Keratinocyte (primary cell): ENCODE data around the gene NPC2. TPM values are rescaled to one million over a fixed set of nuclear protein-coding genes. Genes with fewer than 3 reads are reported as not detected.

Source experiments
- DNase-seq: peaks from one replicate; pipeline ENCODE4 v3.0.0-alpha.2; 2011; ENCODE audit warnings: low read depth, missing footprints, low spot score
- FAIRE-seq: peaks from 2 replicates; lab custom pipeline; 2011; peaks lifted over from hg19 to GRCh38; lab: Jason Lieb, UNC
- H2AFZ ChIP-seq: 2 replicates; pipeline ENCODE4 v1.6.0; 2012; ENCODE audit warnings: low read length, control low read depth, inconsistent platforms; ENCODE audit not compliant: control insufficient read depth
- H3K27ac ChIP-seq: 2 replicates; pipeline ENCODE4 v1.5.1; 2011; ENCODE audit warnings: low read length; ENCODE audit not compliant: control insufficient read depth, insufficient read depth
- H3K27me3 ChIP-seq: 3 replicates; pipeline ENCODE4 v1.6.0; 2011; ENCODE audit warnings: low read length; ENCODE audit not compliant: control insufficient read depth, insufficient read depth; ENCODE audit errors: extremely low read depth
- H3K36me3 ChIP-seq, 2 experiments: 2 replicates in 1 of 2; 3 replicates in 1 of 2; pipeline ENCODE4 v1.5.1; 2011; ENCODE audit warnings: low read length in 2 of 2, mild to moderate bottlenecking in 1 of 2; ENCODE audit not compliant: control insufficient read depth in 2 of 2, insufficient read depth in 2 of 2; ENCODE audit errors: extremely low read depth in 1 of 2
- H3K4me1 ChIP-seq: 3 replicates; pipeline ENCODE4 v1.5.1; 2011; ENCODE audit warnings: low read length; ENCODE audit not compliant: control insufficient read depth, insufficient read depth; ENCODE audit errors: extremely low read depth
- H3K4me2 ChIP-seq: 3 replicates; pipeline ENCODE4 v1.6.0; 2011; ENCODE audit warnings: low read depth, low read length; ENCODE audit not compliant: control insufficient read depth, insufficient read depth; ENCODE audit errors: extremely low read depth
- H3K4me3 ChIP-seq, 3 experiments: fragments of 200-600 bp in 1 of 3; sonication (generic) in 1 of 3; 2 replicates in 2 of 3; 3 replicates in 1 of 3; pipeline ENCODE4 v1.5.1; 2011 to 2016; ENCODE audit warnings: low read length in 3 of 3, mild to moderate bottlenecking in 3 of 3, control low read depth in 2 of 3, inconsistent platforms in 1 of 3, low read depth in 1 of 3, mixed read lengths in 1 of 3, mixed run types in 1 of 3, moderate library complexity in 1 of 3; ENCODE audit not compliant: control insufficient read depth in 2 of 3, insufficient read depth in 2 of 3; ENCODE audit errors: extremely low read depth in 1 of 3
- H3K79me2 ChIP-seq: 2 replicates; pipeline ENCODE4 v1.6.0; 2012; ENCODE audit warnings: low read length; ENCODE audit not compliant: control insufficient read depth, insufficient read depth
- H3K9ac ChIP-seq: 3 replicates; pipeline ENCODE4 v1.6.0; 2011; ENCODE audit warnings: low read length; ENCODE audit not compliant: control insufficient read depth, insufficient read depth; ENCODE audit errors: extremely low read depth
- H3K9me1 ChIP-seq: 3 replicates; pipeline ENCODE4 v1.6.0; 2011; ENCODE audit warnings: low read length; ENCODE audit not compliant: control insufficient read depth, insufficient read depth; ENCODE audit errors: extremely low read depth
- H3K9me3 ChIP-seq: 2 replicates; pipeline ENCODE4 v1.5.1; 2012; ENCODE audit warnings: low read depth, low read length; ENCODE audit not compliant: control insufficient read depth
- H4K20me1 ChIP-seq: 3 replicates; pipeline ENCODE4 v1.6.0; 2011; ENCODE audit warnings: low read length; ENCODE audit not compliant: control insufficient read depth, insufficient read depth; ENCODE audit errors: extremely low read depth
- EZH2 ChIP-seq: IDR thresholded peaks from one replicate; pipeline ENCODE4 v1.6.1; 2012; ENCODE audit warnings: inconsistent platforms, mild to moderate bottlenecking, low read length, moderate library complexity
- dilution Hi-C: fragments of 300-500 bp; cut with MboI; formaldehyde crosslinking; loops from one replicate; pipeline ENCODE4 v1.7.0; 2020; ENCODE audit warnings: low sequenced_read_pairs; ENCODE audit not compliant: extremely low pct_ligation_motif_present
- polyA plus RNA-seq, 5 experiments: library from polyadenylated mRNA; depleted of rRNA in 3 of 5; stranded (reverse) in 3 of 5; stranded (forward) in 1 of 5; unstranded in 1 of 5; fragments of >200 nt; gene quantifications; 1 replicate in 1 of 5; 2 replicates in 3 of 5; 3 replicates in 1 of 5; pipeline versions ENCODE4 v1.2.1 to v1.2.3, GENCODE V29; 2011 to 2012; ENCODE audit warnings: missing spikeins in 2 of 5, low read depth in 1 of 5, low replicate concordance in 1 of 5
- TF ChIP-seq, protein P1 (sequence below), 3 experiments: IDR thresholded peaks in 1 of 3; conservative IDR thresholded peaks in 1 of 3; optimal IDR thresholded peaks in 1 of 3; 2 replicates in 2 of 3; 3 replicates in 1 of 3; pipeline versions ENCODE3 to v1.5.1; 2011; ENCODE audit warnings: low read length in 3 of 3, mild to moderate bottlenecking in 3 of 3, moderate library complexity in 2 of 3, control low read depth in 1 of 3, inconsistent platforms in 1 of 3; ENCODE audit not compliant: insufficient read depth in 2 of 3; ENCODE audit errors: extremely low read depth in 1 of 3

NPC2 gene
- polyA plus RNA-seq, 1 donor (not counting 4 experiments of a cell fraction or from before 2014, with no cell fraction given), result 221 TPM

DNA sequence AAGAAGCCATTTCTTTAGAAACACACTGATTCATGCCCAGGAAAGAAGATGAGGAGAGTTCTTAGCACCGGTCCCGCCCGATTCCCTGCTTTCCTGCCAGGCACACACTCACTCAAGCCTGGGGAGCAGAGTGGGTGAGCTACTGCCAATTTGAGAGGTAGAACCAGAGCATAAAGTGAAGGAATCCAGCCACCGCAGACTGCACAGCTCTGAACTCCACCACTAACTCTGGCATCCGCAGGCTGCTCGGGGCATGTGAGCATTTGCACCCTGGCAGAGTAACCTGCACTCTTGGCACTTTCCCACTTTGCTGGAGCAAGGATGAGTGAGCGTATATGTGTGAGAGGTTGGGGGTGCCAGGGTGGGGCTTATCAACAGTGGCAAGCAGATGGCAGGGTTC, 63.1 kb downstream of the NPC2 start:
- no peak overlapping the region for H3K27ac ChIP-seq
- H3K27me3 ChIP-seq, result peaks cover 29% of the 10 kb centered on the region
- H3K4me1 ChIP-seq, result no peaks in the 10 kb centered on the region
- H3K4me2 ChIP-seq, result no peak overlapping the region
- dilution Hi-C loops, result no loop called here
- no peak overlapping the region for H3K4me3 ChIP-seq
- no peaks in the 10 kb centered on the region for H3K9me3 ChIP-seq
- DNase-seq (no peak), FAIRE-seq (no peak)
- no peaks in the 10 kb centered on the region for H3K9me1 ChIP-seq
- H3K36me3 ChIP-seq, result no peaks in the 10 kb centered on the region
- H3K9ac ChIP-seq, result no peak overlapping the region
- no peaks in the 10 kb centered on the region for H4K20me1 ChIP-seq
- H3K79me2 ChIP-seq, result no peaks in the 10 kb centered on the region
- TF ChIP-seq, protein P1, sequence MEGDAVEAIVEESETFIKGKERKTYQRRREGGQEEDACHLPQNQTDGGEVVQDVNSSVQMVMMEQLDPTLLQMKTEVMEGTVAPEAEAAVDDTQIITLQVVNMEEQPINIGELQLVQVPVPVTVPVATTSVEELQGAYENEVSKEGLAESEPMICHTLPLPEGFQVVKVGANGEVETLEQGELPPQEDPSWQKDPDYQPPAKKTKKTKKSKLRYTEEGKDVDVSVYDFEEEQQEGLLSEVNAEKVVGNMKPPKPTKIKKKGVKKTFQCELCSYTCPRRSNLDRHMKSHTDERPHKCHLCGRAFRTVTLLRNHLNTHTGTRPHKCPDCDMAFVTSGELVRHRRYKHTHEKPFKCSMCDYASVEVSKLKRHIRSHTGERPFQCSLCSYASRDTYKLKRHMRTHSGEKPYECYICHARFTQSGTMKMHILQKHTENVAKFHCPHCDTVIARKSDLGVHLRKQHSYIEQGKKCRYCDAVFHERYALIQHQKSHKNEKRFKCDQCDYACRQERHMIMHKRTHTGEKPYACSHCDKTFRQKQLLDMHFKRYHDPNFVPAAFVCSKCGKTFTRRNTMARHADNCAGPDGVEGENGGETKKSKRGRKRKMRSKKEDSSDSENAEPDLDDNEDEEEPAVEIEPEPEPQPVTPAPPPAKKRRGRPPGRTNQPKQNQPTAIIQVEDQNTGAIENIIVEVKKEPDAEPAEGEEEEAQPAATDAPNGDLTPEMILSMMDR (optimal IDR thresholded peaks at IDR 0.05 in 1 of 3, IDR thresholded peaks at IDR 0.05 in 1 of 3, conservative IDR thresholded peaks at IDR 0.05 in 1 of 3; ENCODE audit: extremely low read depth in 1 of 3, insufficient read depth in 2 of 3, low read length in 3 of 3), result no peak
- TF ChIP-seq EZH2, result no peak
- no peak overlapping the region for H2AFZ ChIP-seq

Other genes with a start within 250 kb of the NPC2 start
- 12.9 to 19.5 TPM (median 15.3 TPM) in 3 replicates for gene ABCD4, start 190.4 kb downstream of the NPC2 start, polyA plus RNA-seq
- not detected in 3 replicates for gene VRTN, start 144.8 kb downstream of the NPC2 start, polyA plus RNA-seq
- gene SYNDIG1L, start 67.1 kb downstream of the NPC2 start, polyA plus RNA-seq, result not detected in 3 replicates
- 23.3 to 33.0 TPM (median 26.6 TPM) in 3 replicates for gene ISCA2, start 460 bp upstream of the NPC2 start, polyA plus RNA-seq
- gene LTBP2, start 118.9 kb upstream of the NPC2 start, polyA plus RNA-seq, result 23.9 to 40.7 TPM (median 26.6 TPM) in 3 replicates
- gene AREL1, start 219.8 kb upstream of the NPC2 start, polyA plus RNA-seq, result 31.2 to 40.6 TPM (median 36.7 TPM) in 3 replicates
- gene FCF1, start 219.8 kb upstream of the NPC2 start, polyA plus RNA-seq, result 49.0 to 86.8 TPM (median 53.5 TPM) in 3 replicates